ENCODE results near the gene CRYGN. TPM values are rescaled to one million over a fixed set of nuclear protein-coding genes. Genes with fewer than 3 reads are reported as not detected.

The CRYGN gene
- total and polyA plus RNA-seq, 9 of the 15 experiments (the other 6 are each of a cell fraction or from before 2014, with no cell fraction given) = not detected

- no peak for TF ChIP-seq SLC30A9 (CRISPR knock-in tag; IDR thresholded peaks at IDR 0.05)
- no peak for TF ChIP-seq MAFF (IDR thresholded peaks at IDR 0.05; ENCODE audit: low read length)
- no peak for TF ChIP-seq FOXK2 (conservative IDR thresholded peaks at IDR 0.05 in 1 of 2, IDR thresholded peaks at IDR 0.05 in 1 of 2; ENCODE audit: low read depth in 2 of 2)
- no peak for TF ChIP-seq TEAD4 (IDR thresholded peaks at IDR 0.05; ENCODE audit: low read length)
- TF ChIP-seq TEAD4 (CRISPR knock-in tag; IDR thresholded peaks at IDR 0.05; ENCODE audit: borderline replicate concordance) = no peak
- no peak for TF ChIP-seq HDGF (IDR thresholded peaks at IDR 0.05)
- no peak for TF ChIP-seq POLR3A (IDR thresholded peaks at IDR 0.05; ENCODE audit: borderline replicate concordance, extremely low read depth, insufficient read depth, insufficient read length)
- TF ChIP-seq CBX2 (IDR thresholded peaks at IDR 0.05; ENCODE audit: insufficient read depth, low read length, poor library complexity, severe bottlenecking) = no peak
- TF ChIP-seq PKNOX1 (IDR thresholded peaks at IDR 0.05) = no peak
- TF ChIP-seq MTF1 (CRISPR knock-in tag; IDR thresholded peaks at IDR 0.05; ENCODE audit: borderline replicate concordance) = no peak
- no peak for TF ChIP-seq ZBTB5 (IDR thresholded peaks at IDR 0.05)
- TF ChIP-seq CREM (IDR thresholded peaks at IDR 0.05; ENCODE audit: low read depth) = no peak
- no peak for TF ChIP-seq GTF3C2 (IDR thresholded peaks at IDR 0.05; ENCODE audit: borderline replicate concordance, extremely low read depth, insufficient read length)
- Histone ChIP-seq H2AFZ (ENCODE audit: low read depth, low read length) (no peak overlapping the region), H3K4me2 (ENCODE audit: insufficient read depth, low read length) (no peak overlapping the region), H4K20me1 (replicated peaks; ENCODE audit: control insufficient read depth, insufficient read depth, low read length) (no peaks in the 10 kb centered on the region), H3K79me2 (ENCODE audit: control insufficient read depth, insufficient read depth, low read length) (no peaks in the 10 kb centered on the region), H3K36me3 (ENCODE audit: control insufficient read depth, insufficient read depth, low read length) (no peaks in the 10 kb centered on the region), H3K9me1 (ENCODE audit: control insufficient read depth, insufficient read depth, low read length) (no peaks in the 10 kb centered on the region), H3K4me1 (replicated peaks in 1 of 2; ENCODE audit: control insufficient read depth in 2 of 2, insufficient read depth in 2 of 2, low read length in 2 of 2) (peaks cover 38 to 56% of the 10 kb centered on the region in 2 experiments), H3K9ac (ENCODE audit: insufficient read depth in 1 of 2, low read depth in 2 of 2, low read length in 2 of 2) (peak overlapping the region in 1 of 2 experiments; percentile 43; a peak in 1 of 4 replicates), H3K27ac (ENCODE audit: extremely low read depth, low read depth, low read length) (no peak overlapping the region), H3K27me3 (ENCODE audit: control insufficient read depth in 2 of 2, insufficient read depth in 2 of 2, low read length in 2 of 2) (peaks cover 0 to 6% of the 10 kb centered on the region in 2 experiments; a peak in 1 of 5 replicates), H3K9me3 (replicated peaks; ENCODE audit: control insufficient read depth, insufficient read depth, low read depth, low read length) (no peaks in the 10 kb centered on the region; the same call in 1 of the 2 replicates), H3K4me3 (no peak overlapping the region)
- no TSS peak for BruUV-seq (replicated peaks)
- POLR2A ChIA-PET = interaction anchor here (0.8 to 1.0 kb wide), 2 partner anchors 8 to 13 kb away, joined by 3 to 4 read pairs; no protein-coding TSS in a partner anchor
- DNase-seq (ENCODE audit: extremely low read depth in 1 of 4, low spot score in 3 of 4) = no peak
- FAIRE-seq = no peak
- intact Hi-C loops (cut with micrococcal nuclease) (no loop called here), in situ Hi-C loops (cut with MboI) (no loop called here)
- WGBS (ENCODE audit: insufficient coverage, low coverage, missing lambda C conversion rate) = 55% methylated on average over 9 of the region's 9 CpGs
- no peak for ATAC-seq
- CTCF ChIA-PET (ENCODE audit: low intra/inter-chr PET ratio) = no interaction called here
Observed at GRCh38 chr7:151406886-151407583, 32.9 kb downstream of the CRYGN start.
